B cell (primary cell): ENCODE results near the gene PIP4K2A. TPM values are rescaled to one million over a fixed set of nuclear protein-coding genes. Genes with fewer than 3 reads are reported as not detected.

ENCODE experiments used
- ATAC-seq: fragments of 200-7000 bp; cut with Tn5 transposase; one replicate; pipeline ENCODE4 v1.10.0; 2021; ENCODE audit warnings: low read depth, mild to moderate bottlenecking, moderate number of reproducible peaks, moderate library complexity
- CTCF ChIA-PET: fragments of 350-600 bp; sonication (Branson Sonifier 250); formaldehyde crosslinking; loops from one replicate; lab custom pipeline; 2021; ENCODE audit warnings: antibody characterized with exemption, inconsistent platforms; lab: Charles Lee
- POLR2A ChIA-PET: fragments of 350-600 bp; sonication (Branson Sonifier 250); formaldehyde crosslinking; loops from one replicate; lab custom pipeline; 2021; ENCODE audit warnings: antibody characterized with exemption; lab: Charles Lee
- DNase-seq: peaks from one replicate; pipeline ENCODE4 v3.0.0; 2013
- H2AFZ ChIP-seq: 2 replicates; pipeline ENCODE4 v1.6.1; 2012; ENCODE audit warnings: mild to moderate bottlenecking, low read depth, low read length; ENCODE audit not compliant: insufficient read depth, poor library complexity, severe bottlenecking
- H3K27ac ChIP-seq, 2 donors: 1 replicate in 1 of 2; 2 replicates in 1 of 2; pipeline ENCODE4 v1.5.1; 2012 to 2013; ENCODE audit warnings: low read length in 2 of 2, mild to moderate bottlenecking in 2 of 2, moderate library complexity in 1 of 2
- H3K27me3 ChIP-seq, 4 experiments: fragments of 200-600 bp in 1 of 4; sonication (generic) in 1 of 4; replicated peaks in 1 of 4; 1 replicate in 2 of 4; 2 replicates in 2 of 4; pipeline versions ENCODE4 v1.6.1 to v1.7.0; 2013 to 2016; ENCODE audit warnings: low read length in 3 of 4, mild to moderate bottlenecking in 2 of 4, mixed read lengths in 1 of 4, moderate library complexity in 1 of 4; ENCODE audit not compliant: insufficient read depth in 4 of 4, control insufficient read depth in 3 of 4; ENCODE audit errors: control extremely low read depth in 1 of 4
- H3K36me3 ChIP-seq, 2 experiments: replicated peaks in 1 of 2; 1 replicate in 1 of 2; 2 replicates in 1 of 2; pipeline versions ENCODE4 v1.6.1 to v1.7.1; 2013; ENCODE audit warnings: low read length in 1 of 2; ENCODE audit not compliant: insufficient read depth in 2 of 2, control insufficient read depth in 1 of 2; ENCODE audit errors: control extremely low read depth in 1 of 2, extremely low read depth in 1 of 2
- H3K4me1 ChIP-seq, 2 donors: fragments of 200-600 bp in 1 of 2; sonication (generic) in 1 of 2; 1 replicate in 1 of 2; 2 replicates in 1 of 2; pipeline versions ENCODE4 v1.5.1 to v1.6.1; 2013 to 2017; ENCODE audit warnings: low read length in 2 of 2; ENCODE audit not compliant: control insufficient read depth in 2 of 2, insufficient read depth in 2 of 2
- H3K4me2 ChIP-seq: replicated peaks from 2 replicates; pipeline ENCODE3; 2012; ENCODE audit warnings: mild to moderate bottlenecking, low read depth, low read length; ENCODE audit not compliant: poor library complexity, severe bottlenecking
- H3K4me3 ChIP-seq, 5 experiments: fragments of 200-600 bp in 1 of 5; sonication (generic) in 1 of 5; 1 replicate in 3 of 5; 2 replicates in 2 of 5; pipeline versions ENCODE4 v1.5.1 to v1.7.0; 2011 to 2016; ENCODE audit warnings: low read length in 4 of 5, mild to moderate bottlenecking in 4 of 5, low read depth in 2 of 5, control low read depth in 1 of 5, moderate library complexity in 1 of 5; ENCODE audit not compliant: insufficient read depth in 1 of 5; ENCODE audit errors: control extremely low read depth in 1 of 5, extremely low read depth in 1 of 5
- H3K79me2 ChIP-seq: fragments of 200-600 bp; sonication (generic); one replicate; pipeline ENCODE4 v1.6.0; 2016; ENCODE audit warnings: low read length; ENCODE audit not compliant: control insufficient read depth, insufficient read depth
- H3K9ac ChIP-seq: fragments of 200-600 bp; sonication (generic); 2 replicates; pipeline ENCODE4 v1.6.1; 2017; ENCODE audit warnings: mild to moderate bottlenecking, low read length, moderate library complexity
- H3K9me3 ChIP-seq, 3 donors: one replicate each; pipeline versions ENCODE4 v1.6.1 to v1.7.1; 2013; ENCODE audit warnings: low read length in 2 of 3; ENCODE audit not compliant: control insufficient read depth in 2 of 3, insufficient read depth in 1 of 3; ENCODE audit errors: control extremely low read depth in 1 of 3
- H4K20me1 ChIP-seq: 2 replicates; pipeline ENCODE4 v1.6.0; 2012; ENCODE audit warnings: mild to moderate bottlenecking, low read length; ENCODE audit not compliant: insufficient read depth, control insufficient read depth, poor library complexity, severe bottlenecking
- H3K27ac Mint-ChIP-seq: one replicate; pipeline ENCODE4 v1.8.0; 2021; ENCODE audit warnings: mixed read lengths
- H3K27me3 Mint-ChIP-seq: one replicate; pipeline ENCODE4 v1.8.0; 2021; ENCODE audit warnings: mixed read lengths
- H3K4me1 Mint-ChIP-seq: one replicate; pipeline ENCODE4 v1.8.0; 2021; ENCODE audit warnings: mixed read lengths
- H3K4me3 Mint-ChIP-seq: one replicate; pipeline ENCODE4 v1.8.0; 2021; ENCODE audit warnings: mixed read lengths
- H3K9me3 Mint-ChIP-seq: one replicate; pipeline ENCODE4 v1.8.0; 2022; ENCODE audit warnings: mixed read lengths; ENCODE audit not compliant: insufficient read depth
- CTCF ChIP-seq: fragments of 200-600 bp; IDR thresholded peaks from one replicate; pipeline ENCODE4 v1.8.0; 2022; ENCODE audit warnings: antibody characterized with exemption, mild to moderate bottlenecking
- EZH2 ChIP-seq: IDR thresholded peaks from 2 replicates; pipeline ENCODE4 v1.6.1; 2012; ENCODE audit warnings: borderline replicate concordance, low read depth, mild to moderate bottlenecking, moderate library complexity, low read length; ENCODE audit not compliant: insufficient read depth, poor library complexity, severe bottlenecking
- WGBS: methylation state at CpG from one replicate; pipeline ENCODE4 v1.1.5; 2013; ENCODE audit warnings: missing lambda C conversion rate; ENCODE audit not compliant: insufficient coverage; 5-methylcytosine and 5-hydroxymethylcytosine counted together
- intact Hi-C: fragments of 100-400 bp; cut with micrococcal nuclease; formaldehyde crosslinking; loops from one replicate; pipeline ENCODE4 v1.10.0; 2022
- polyA plus RNA-seq: library from polyadenylated mRNA; depleted of rRNA; stranded (reverse); fragments of >200 nt; gene quantifications from 2 replicates; pipeline ENCODE4 v1.2.3, GENCODE V29; 2012
- total RNA-seq, 2 donors: library from RNA; stranded (reverse); fragments of 120-200 nt in 1 of 2; gene quantifications; 1 replicate in 1 of 2; 2 replicates in 1 of 2; pipeline versions ENCODE4 v1.2.3 to v1.2.4, GENCODE V29; 2013 to 2022

PIP4K2A gene
- total and polyA plus RNA-seq, 2 donors (not counting 1 experiment from before 2014, with no cell fraction given), result 21.8 to 103 TPM

DNA sequence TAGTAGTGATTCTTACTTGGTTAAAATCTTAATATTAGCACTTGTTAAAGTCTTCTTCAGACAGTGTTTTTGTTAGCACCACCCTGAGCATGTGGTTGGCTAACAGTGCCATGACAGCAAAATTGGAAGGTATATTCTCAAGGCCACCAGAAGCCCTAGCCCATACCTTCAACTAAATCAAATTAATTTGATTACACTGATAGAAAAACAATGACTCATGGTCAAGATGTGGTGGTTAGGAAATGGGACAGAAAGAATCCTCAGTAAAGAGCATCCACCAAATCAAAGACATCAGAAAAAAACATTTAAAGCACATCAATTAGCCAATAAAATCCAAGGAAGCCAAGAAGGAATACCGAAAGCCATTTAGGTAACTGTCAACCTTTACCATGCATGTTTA is 75.5 kb downstream of the PIP4K2A start:
- H3K4me3 ChIP-seq, result no peak overlapping the region
- H3K4me1 ChIP-seq, result peaks cover 48 to 56% of the 10 kb centered on the region in 2 donors
- no peaks in the 10 kb centered on the region for H3K9me3 Mint-ChIP-seq
- H3K27ac ChIP-seq, result peak overlapping the region in 1 of 2 donors; percentile 60
- CTCF ChIA-PET, result interaction anchor here (1.3 kb wide), 1 partner anchor 33 kb away, joined by 3 read pairs; no protein-coding TSS in a partner anchor
- WGBS, result 100% methylated on average over 1 of the region's 1 CpG
- intact Hi-C loops, result no loop called here
- peak overlapping the region; percentile 0 for H3K27ac Mint-ChIP-seq
- H2AFZ ChIP-seq, result no peak overlapping the region
- no peaks in the 10 kb centered on the region for H3K27me3 ChIP-seq
- peaks cover 78% of the 10 kb centered on the region for H3K4me1 Mint-ChIP-seq
- no peak overlapping the region for H3K9ac ChIP-seq
- POLR2A ChIA-PET, result interaction anchor here (0.6 to 1.2 kb wide), 2 partner anchors 38 to 317 kb away, joined by 3 to 6 read pairs; no protein-coding TSS in a partner anchor
- no peak for DNase-seq
- peaks cover 0 to 5% of the 10 kb centered on the region in 2 experiments for H3K36me3 ChIP-seq
- no peaks in the 10 kb centered on the region for H4K20me1 ChIP-seq
- H3K9me3 ChIP-seq, result peaks cover 0 to 16% (median 0%) of the 10 kb centered on the region in 3 donors
- ATAC-seq, result no peak
- H3K79me2 ChIP-seq, result peaks cover 93% of the 10 kb centered on the region
- H3K4me2 ChIP-seq, result no peak overlapping the region
- no peak for TF ChIP-seq EZH2
- TF ChIP-seq CTCF, result no peak
- no peak overlapping the region for H3K4me3 Mint-ChIP-seq
- no peaks in the 10 kb centered on the region for H3K27me3 Mint-ChIP-seq

GRCh38 chr10:22637491-22637890 is 76.9 kb downstream of the PIP4K2A start:
- H4K20me1 ChIP-seq, result no peaks in the 10 kb centered on the region
- no peak overlapping the region for H3K9ac ChIP-seq
- H3K79me2 ChIP-seq, result peaks cover 93% of the 10 kb centered on the region
- H3K4me3 ChIP-seq, result no peak overlapping the region
- intact Hi-C loops, result no loop called here
- H3K4me2 ChIP-seq, result peak overlapping the region; percentile 12
- peaks cover 77% of the 10 kb centered on the region for H3K4me1 Mint-ChIP-seq
- DNase-seq (no peak), ATAC-seq (no peak)
- H3K36me3 ChIP-seq, result peaks cover 0 to 5% of the 10 kb centered on the region in 2 experiments
- peak overlapping the region; percentile 8 to 88 for H3K27ac ChIP-seq
- peaks cover 0 to 16% (median 0%) of the 10 kb centered on the region in 3 donors for H3K9me3 ChIP-seq
- CTCF ChIA-PET, result interaction anchor here (1.2 kb wide), 2 partner anchors 10 to 23 kb away, joined by 3 to 4 read pairs; no protein-coding TSS in a partner anchor
- H3K9me3 Mint-ChIP-seq, result no peaks in the 10 kb centered on the region
- peak overlapping the region; percentile 52 for H3K4me3 Mint-ChIP-seq
- no peak overlapping the region for H2AFZ ChIP-seq
- TF ChIP-seq CTCF (no peak), EZH2 (no peak)
- POLR2A ChIA-PET, result no interaction called here
- H3K27me3 ChIP-seq, result no peaks in the 10 kb centered on the region
- H3K4me1 ChIP-seq, result peaks cover 47 to 49% of the 10 kb centered on the region in 2 donors
- H3K27me3 Mint-ChIP-seq, result no peaks in the 10 kb centered on the region
- peak overlapping the region; percentile 87 for H3K27ac Mint-ChIP-seq
- WGBS, result no CpG with 5 or more reads among the region's 4 CpGs
